Measurements from ENCODE around the gene ZC3H15.
"Not testable (repeated sequence)": the region's sequence is repeated elsewhere in the genome, so short reads cannot be mapped to it uniquely, and the experiment has no call there.

The ZC3H15 gene

GRCh38 chr2:186467421-186467820 lies 18.6 kb upstream of the ZC3H15 start:
- TF ChIP-seq, protein P1, sequence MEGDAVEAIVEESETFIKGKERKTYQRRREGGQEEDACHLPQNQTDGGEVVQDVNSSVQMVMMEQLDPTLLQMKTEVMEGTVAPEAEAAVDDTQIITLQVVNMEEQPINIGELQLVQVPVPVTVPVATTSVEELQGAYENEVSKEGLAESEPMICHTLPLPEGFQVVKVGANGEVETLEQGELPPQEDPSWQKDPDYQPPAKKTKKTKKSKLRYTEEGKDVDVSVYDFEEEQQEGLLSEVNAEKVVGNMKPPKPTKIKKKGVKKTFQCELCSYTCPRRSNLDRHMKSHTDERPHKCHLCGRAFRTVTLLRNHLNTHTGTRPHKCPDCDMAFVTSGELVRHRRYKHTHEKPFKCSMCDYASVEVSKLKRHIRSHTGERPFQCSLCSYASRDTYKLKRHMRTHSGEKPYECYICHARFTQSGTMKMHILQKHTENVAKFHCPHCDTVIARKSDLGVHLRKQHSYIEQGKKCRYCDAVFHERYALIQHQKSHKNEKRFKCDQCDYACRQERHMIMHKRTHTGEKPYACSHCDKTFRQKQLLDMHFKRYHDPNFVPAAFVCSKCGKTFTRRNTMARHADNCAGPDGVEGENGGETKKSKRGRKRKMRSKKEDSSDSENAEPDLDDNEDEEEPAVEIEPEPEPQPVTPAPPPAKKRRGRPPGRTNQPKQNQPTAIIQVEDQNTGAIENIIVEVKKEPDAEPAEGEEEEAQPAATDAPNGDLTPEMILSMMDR (IDR thresholded peaks at IDR 0.05; ENCODE audit: insufficient read depth, low read length, poor library complexity, severe bottlenecking), result no peak
- TF ChIP-seq EZH2phosphoT487 (conservative IDR thresholded peaks at IDR 0.05; ENCODE audit: low read length), result no peak
- H3K36me3 ChIP-seq (ENCODE audit: low read length), result no peaks in the 10 kb centered on the region
- H4K20me1 ChIP-seq (ENCODE audit: low read depth, low read length), result no peaks in the 10 kb centered on the region
- H3K27me3 ChIP-seq (ENCODE audit: low read length), result no peaks in the 10 kb centered on the region
- no peak overlapping the region for H3K9ac ChIP-seq (ENCODE audit: low read length)
- no peak overlapping the region for H3K4me2 ChIP-seq (ENCODE audit: low read depth, low read length, poor library complexity, severe bottlenecking)
- no peaks in the 10 kb centered on the region for H3F3A ChIP-seq (ENCODE audit: insufficient read depth)
- H3K4me3 ChIP-seq (ENCODE audit: insufficient read depth, low read length, poor library complexity, severe bottlenecking), result no peak overlapping the region
- no peaks in the 10 kb centered on the region for H3K79me2 ChIP-seq (ENCODE audit: insufficient read depth, low read length)
- no peaks in the 10 kb centered on the region for H3K9me2 ChIP-seq (replicated peaks; ENCODE audit: insufficient read depth, low read length)
- no peak overlapping the region for H2AFZ ChIP-seq (ENCODE audit: low read depth, low read length, severe bottlenecking)
- no peak overlapping the region for H3K27ac ChIP-seq (ENCODE audit: low read depth, low read length)
- H3K9me3 ChIP-seq (ENCODE audit: insufficient read depth, low read length), result no peaks in the 10 kb centered on the region; the same call in 1 of the 2 replicates

DNA sequence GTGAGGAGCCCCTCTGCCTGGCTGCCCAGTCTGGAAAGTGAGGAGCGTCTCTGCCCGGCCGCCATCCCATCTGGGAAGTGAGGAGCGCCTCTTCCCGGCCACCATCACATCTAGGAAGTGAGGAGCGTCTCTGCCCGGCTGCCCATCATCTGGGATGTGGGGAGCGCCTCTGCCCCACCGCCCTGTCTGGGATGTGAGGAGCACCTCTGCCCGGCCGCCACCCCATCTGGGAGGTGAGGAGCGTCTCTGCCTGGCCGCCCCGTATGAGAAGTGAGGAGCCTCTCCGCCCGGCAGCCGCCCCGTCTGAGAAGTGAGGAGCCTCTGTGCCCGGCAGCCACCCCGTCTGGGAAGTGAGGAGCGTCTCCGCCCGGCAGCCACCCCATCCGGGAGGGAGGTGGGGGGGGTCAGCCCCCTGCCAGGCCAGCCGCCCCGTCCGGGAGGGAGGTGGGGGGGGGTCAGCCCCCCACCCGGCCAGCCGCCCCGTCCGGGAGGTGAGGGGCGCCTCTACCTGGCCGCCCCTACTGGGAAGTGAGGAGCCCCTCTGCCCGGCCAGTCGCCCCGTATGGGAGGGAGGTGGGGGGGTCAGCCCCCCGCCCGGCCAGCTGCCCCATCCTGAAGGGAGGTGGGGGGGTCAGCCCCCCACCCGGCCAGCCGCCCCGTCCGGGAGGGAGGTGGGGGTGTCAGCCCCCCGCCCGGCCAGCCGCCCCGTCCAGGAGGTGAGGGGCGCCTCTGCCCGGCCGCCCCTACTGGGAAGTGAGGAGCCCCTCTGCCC lies 13.2 kb upstream of the ZC3H15 start:
- H3K4me3 ChIP-seq (ENCODE audit: insufficient read depth, low read length, poor library complexity, severe bottlenecking); H3K27me3 ChIP-seq (ENCODE audit: low read length); H3K9me3 ChIP-seq (ENCODE audit: insufficient read depth, low read length); H2AFZ ChIP-seq (ENCODE audit: low read depth, low read length, severe bottlenecking); H3K27ac ChIP-seq (ENCODE audit: low read depth, low read length); H3K4me2 ChIP-seq (ENCODE audit: low read depth, low read length, poor library complexity, severe bottlenecking); H3F3A ChIP-seq (ENCODE audit: insufficient read depth); H3K9ac ChIP-seq (ENCODE audit: low read length); H3K9me2 ChIP-seq (replicated peaks; ENCODE audit: insufficient read depth, low read length); H4K20me1 ChIP-seq (ENCODE audit: low read depth, low read length); H3K79me2 ChIP-seq (ENCODE audit: insufficient read depth, low read length); H3K36me3 ChIP-seq (ENCODE audit: low read length): not testable (repeated sequence)

- H3K9ac ChIP-seq (ENCODE audit: low read length); H3K27me3 ChIP-seq (ENCODE audit: low read length); H2AFZ ChIP-seq (ENCODE audit: low read depth, low read length, severe bottlenecking); H3K79me2 ChIP-seq (ENCODE audit: insufficient read depth, low read length); H3K9me2 ChIP-seq (replicated peaks; ENCODE audit: insufficient read depth, low read length); H3K4me2 ChIP-seq (ENCODE audit: low read depth, low read length, poor library complexity, severe bottlenecking); H3K4me3 ChIP-seq (ENCODE audit: insufficient read depth, low read length, poor library complexity, severe bottlenecking); H3K9me3 ChIP-seq (ENCODE audit: insufficient read depth, low read length); H4K20me1 ChIP-seq (ENCODE audit: low read depth, low read length); H3K36me3 ChIP-seq (ENCODE audit: low read length); H3K27ac ChIP-seq (ENCODE audit: low read depth, low read length); H3F3A ChIP-seq (ENCODE audit: insufficient read depth): not testable (repeated sequence)
These were observed 11.8 kb upstream of the ZC3H15 start for GRCh38 chr2:186474239-186474638.

- H3K4me3 ChIP-seq (ENCODE audit: insufficient read depth, low read length, poor library complexity, severe bottlenecking), result no peak overlapping the region
These were observed 8.3 kb upstream of the ZC3H15 start for GRCh38 chr2:186477790-186478189.

More at GRCh38 chr2:186477790-186478189, 8.3 kb upstream of the ZC3H15 start:
- Histone ChIP-seq H3K27me3 (ENCODE audit: low read length) (no peaks in the 10 kb centered on the region), H3K36me3 (ENCODE audit: low read length) (no peaks in the 10 kb centered on the region), H3K9ac (ENCODE audit: low read length) (no peak overlapping the region), H3K4me2 (ENCODE audit: low read depth, low read length, poor library complexity, severe bottlenecking) (no peak overlapping the region), H3K9me3 (ENCODE audit: insufficient read depth, low read length) (no peaks in the 10 kb centered on the region), H3K27ac (ENCODE audit: low read depth, low read length) (no peak overlapping the region), H3F3A (ENCODE audit: insufficient read depth) (no peaks in the 10 kb centered on the region), H2AFZ (ENCODE audit: low read depth, low read length, severe bottlenecking) (no peak overlapping the region), H3K79me2 (ENCODE audit: insufficient read depth, low read length) (no peaks in the 10 kb centered on the region), H3K9me2 (replicated peaks; ENCODE audit: insufficient read depth, low read length) (no peaks in the 10 kb centered on the region), H4K20me1 (ENCODE audit: low read depth, low read length) (no peaks in the 10 kb centered on the region)
- TF ChIP-seq EZH2phosphoT487 (conservative IDR thresholded peaks at IDR 0.05; ENCODE audit: low read length), result no peak
- TF ChIP-seq, protein P1 (IDR thresholded peaks at IDR 0.05; ENCODE audit: insufficient read depth, low read length, poor library complexity, severe bottlenecking), result no peak
